ENCODE data around the gene ENTREP1.

The ENTREP1 gene

GRCh38 chr9:69323861-69324260, 1.2 kb upstream of the ENTREP1 start:
- no peak for DNase-seq

GRCh38 chr9:69325409-69326212, 596 bp downstream of the ENTREP1 start:
- peak; percentile 54 for DNase-seq

- DNase-seq: no peak
Measured at GRCh38 chr9:69326261-69326660, 1.2 kb downstream of the ENTREP1 start.

GRCh38 chr9:69330580-69330979, 5.6 kb downstream of the ENTREP1 start:
- no peak for DNase-seq

GRCh38 chr9:69331444-69331843, 6.4 kb downstream of the ENTREP1 start:
- DNase-seq: no peak

- no peak for DNase-seq
Measured at GRCh38 chr9:69332067-69332685, 7.2 kb downstream of the ENTREP1 start.

- no peak for DNase-seq
Measured at GRCh38 chr9:69333716-69334115, 8.7 kb downstream of the ENTREP1 start.

- DNase-seq: no peak
Measured at GRCh38 chr9:69334317-69334716, 9.3 kb downstream of the ENTREP1 start.

GRCh38 chr9:69339620-69340019, 14.6 kb downstream of the ENTREP1 start:
- DNase-seq: no peak

GRCh38 chr9:69340631-69341030, 15.6 kb downstream of the ENTREP1 start:
- DNase-seq: no peak

GRCh38 chr9:69342769-69343168, 17.8 kb downstream of the ENTREP1 start:
- DNase-seq: no peak

- no peak for DNase-seq
Measured at GRCh38 chr9:69344459-69344858, 19.4 kb downstream of the ENTREP1 start.

GRCh38 chr9:69346596-69347390, 21.8 kb downstream of the ENTREP1 start:
- DNase-seq: peak; percentile 1

- no peak for DNase-seq
Measured at GRCh38 chr9:69347607-69348006, 22.6 kb downstream of the ENTREP1 start.

- DNase-seq: no peak
Measured at GRCh38 chr9:69351227-69351626, 26.2 kb downstream of the ENTREP1 start.

GRCh38 chr9:69355232-69355631, 30.2 kb downstream of the ENTREP1 start:
- no peak for DNase-seq

GRCh38 chr9:69357030-69357775, 32.2 kb downstream of the ENTREP1 start:
- no peak for DNase-seq

- no peak for DNase-seq
Measured at GRCh38 chr9:69357821-69358220, 32.8 kb downstream of the ENTREP1 start.

GRCh38 chr9:69363191-69363590, 38.2 kb downstream of the ENTREP1 start:
- DNase-seq: no peak

GRCh38 chr9:69364510-69365150, 39.6 kb downstream of the ENTREP1 start:
- DNase-seq: no peak

GRCh38 chr9:69370430-69370829, 45.4 kb downstream of the ENTREP1 start:
- peak; percentile 4 for DNase-seq

- DNase-seq: no peak
Measured at GRCh38 chr9:69371001-69371400, 46.0 kb downstream of the ENTREP1 start.

All from DMS53 (cell line).